Endothelial cell of umbilical vein (primary cell): ENCODE results near the gene SHISA9. TPM values are rescaled to one million over a fixed set of nuclear protein-coding genes. Genes with fewer than 3 reads are reported as not detected.

Source experiments
- BruUV-seq: library from RNA; stranded (reverse); fragments of 400-500 nt; replicated peaks from 2 replicates; lab custom pipeline; 2021; lab: Mats Ljungman, UMichigan
- CTCF ChIA-PET: fragments of 300-600, 350-600 bp; sonication (Branson Sonifier 250); formaldehyde crosslinking; loops from one replicate; lab custom pipeline; 2021; ENCODE audit warnings: antibody characterized with exemption, inconsistent platforms; lab: Charles Lee
- POLR2A ChIA-PET: fragments of 300-600, 350-600 bp; sonication (Branson Sonifier 250); formaldehyde crosslinking; loops from one replicate; lab custom pipeline; 2021; ENCODE audit warnings: antibody characterized with exemption, inconsistent platforms; lab: Charles Lee
- DNase-seq: peaks from one replicate; pipeline ENCODE4 v3.0.0-alpha.2; 2011; ENCODE audit warnings: low read depth, low spot score
- FAIRE-seq: peaks from 2 replicates; lab custom pipeline; 2011; peaks lifted over from hg19 to GRCh38; lab: Jason Lieb, UNC
- H2AFZ ChIP-seq: 2 replicates; pipeline ENCODE4 v1.6.0; 2012; ENCODE audit warnings: low read depth, low read length, control low read depth, inconsistent platforms
- H3K27ac ChIP-seq: 2 replicates; pipeline ENCODE4 v1.5.1; 2011; ENCODE audit warnings: low read depth, mild to moderate bottlenecking, control low read depth, low read length, moderate library complexity; ENCODE audit not compliant: insufficient read depth
- H3K27me3 ChIP-seq, 2 experiments: 2 replicates each; pipeline versions ENCODE4 v1.6.0 to v1.6.1; 2011; ENCODE audit warnings: low read length in 2 of 2, mixed read lengths in 1 of 2; ENCODE audit not compliant: control insufficient read depth in 2 of 2, insufficient read depth in 2 of 2
- H3K36me3 ChIP-seq, 2 experiments: 2 replicates in 1 of 2; 3 replicates in 1 of 2; pipeline ENCODE4 v1.5.1; 2011; ENCODE audit warnings: low read length in 2 of 2, mild to moderate bottlenecking in 1 of 2, moderate library complexity in 1 of 2; ENCODE audit not compliant: control insufficient read depth in 2 of 2, insufficient read depth in 2 of 2; ENCODE audit errors: extremely low read depth in 1 of 2
- H3K4me1 ChIP-seq: 3 replicates; pipeline ENCODE4 v1.5.1; 2011; ENCODE audit warnings: mild to moderate bottlenecking, low read length; ENCODE audit not compliant: control insufficient read depth, insufficient read depth; ENCODE audit errors: extremely low read depth
- H3K4me2 ChIP-seq: 2 replicates; pipeline ENCODE4 v1.6.1; 2011; ENCODE audit warnings: low read length, control low read depth, mixed read lengths; ENCODE audit not compliant: insufficient read depth
- H3K4me3 ChIP-seq, 3 experiments: fragments of 200-600 bp in 1 of 3; sonication (generic), shearing (Covaris generic) in 1 of 3; replicated peaks in 1 of 3; 2 replicates each; pipeline ENCODE4 v1.5.1; 2011 to 2016; ENCODE audit warnings: control low read depth in 3 of 3, low read length in 3 of 3, mild to moderate bottlenecking in 2 of 3, inconsistent platforms in 1 of 3, low read depth in 1 of 3, moderate library complexity in 1 of 3; ENCODE audit not compliant: insufficient read depth in 1 of 3
- H3K79me2 ChIP-seq: 2 replicates; pipeline ENCODE4 v1.6.0; 2012; ENCODE audit warnings: low read length, inconsistent platforms; ENCODE audit not compliant: control insufficient read depth, insufficient read depth
- H3K9ac ChIP-seq: replicated peaks from 2 replicates; pipeline ENCODE3; 2011; ENCODE audit warnings: low read length, control low read depth; ENCODE audit not compliant: insufficient read depth; ENCODE audit errors: extremely low read depth
- H3K9me1 ChIP-seq: replicated peaks from 3 replicates; pipeline ENCODE4 v1.6.0; 2011; ENCODE audit warnings: mild to moderate bottlenecking, low read length; ENCODE audit not compliant: control insufficient read depth, insufficient read depth; ENCODE audit errors: extremely low read depth
- H3K9me3 ChIP-seq: replicated peaks from 2 replicates; pipeline ENCODE4 v1.5.1; 2012; ENCODE audit warnings: low read length, inconsistent platforms; ENCODE audit not compliant: control insufficient read depth, insufficient read depth
- H4K20me1 ChIP-seq: replicated peaks from 2 replicates; pipeline ENCODE3; 2011; ENCODE audit warnings: mild to moderate bottlenecking, low read length; ENCODE audit not compliant: control insufficient read depth, insufficient read depth; ENCODE audit errors: extremely low read depth
- CTCF ChIP-seq, 2 donors: IDR thresholded peaks; 1 replicate in 1 of 2; 2 replicates in 1 of 2; pipeline ENCODE4 v1.5.1; 2011; ENCODE audit warnings: low read length in 2 of 2, mild to moderate bottlenecking in 2 of 2, moderate library complexity in 2 of 2, control low read depth in 1 of 2, inconsistent platforms in 1 of 2, low read depth in 1 of 2; ENCODE audit not compliant: insufficient read depth in 1 of 2; ENCODE audit errors: extremely low read depth in 1 of 2
- EZH2 ChIP-seq: IDR thresholded peaks from 2 replicates; pipeline ENCODE4 v1.6.1; 2012; ENCODE audit warnings: borderline replicate concordance, low read depth, mild to moderate bottlenecking, moderate library complexity, low read length, inconsistent platforms; ENCODE audit not compliant: severe bottlenecking
- FOS ChIP-seq: IDR thresholded peaks from 2 replicates; pipeline ENCODE4 v1.6.1; 2011; ENCODE audit warnings: mild to moderate bottlenecking, low read length, moderate library complexity, borderline replicate concordance; ENCODE audit not compliant: insufficient read depth
- GATA2 ChIP-seq: IDR thresholded peaks from 2 replicates; pipeline ENCODE4 v1.7.0; 2011; ENCODE audit warnings: low read depth, mild to moderate bottlenecking, moderate library complexity, mixed read lengths, low read length; ENCODE audit not compliant: insufficient read length, insufficient read depth
- JUN ChIP-seq: IDR thresholded peaks from 2 replicates; pipeline ENCODE4 v1.6.1; 2011; ENCODE audit warnings: borderline replicate concordance, low read depth; ENCODE audit not compliant: insufficient read length, insufficient read depth
- MAX ChIP-seq: IDR thresholded peaks from 2 replicates; pipeline ENCODE4 v1.6.1; 2011; ENCODE audit not compliant: insufficient read depth, insufficient read length
- MYC ChIP-seq: IDR thresholded peaks from one replicate; pipeline ENCODE4 v1.6.1; 2011; ENCODE audit warnings: mild to moderate bottlenecking, low read depth, low read length
- POLR2A ChIP-seq: IDR thresholded peaks from 2 replicates; pipeline ENCODE4 v1.6.1; 2012; ENCODE audit warnings: low read depth, mild to moderate bottlenecking, control low read depth, low read length
- POLR2AphosphoS5 ChIP-seq: IDR thresholded peaks from 2 replicates; pipeline ENCODE4 v1.6.1; 2012; ENCODE audit warnings: low read depth, mild to moderate bottlenecking, control low read depth, low read length, moderate library complexity; ENCODE audit not compliant: insufficient read depth
- dilution Hi-C: fragments of 300-500 bp; cut with MboI; formaldehyde crosslinking; loops from one replicate; pipeline ENCODE4 v1.15.0; 2019; ENCODE audit warnings: low sequenced_read_pairs; ENCODE audit not compliant: extremely low pct_ligation_motif_present
- intact Hi-C: fragments of 100-400 bp; cut with micrococcal nuclease; formaldehyde crosslinking; loops from one replicate; pipeline ENCODE4 v1.10.0; 2022
- polyA plus RNA-seq, 4 experiments: library from polyadenylated mRNA; depleted of rRNA in 3 of 4; stranded (reverse) in 3 of 4; unstranded in 1 of 4; fragments of >200 nt; gene quantifications; 2 replicates each; pipeline versions ENCODE4 v1.2.1 to v1.2.3, GENCODE V29; 2011 to 2012; ENCODE audit warnings: missing spikeins in 1 of 4
- total RNA-seq: library from RNA; stranded (reverse); gene quantifications from 2 replicates; pipeline ENCODE4 v1.2.3, GENCODE V29; 2021

Gene SHISA9
- total and polyA plus RNA-seq, 2 donors (not counting 3 experiments of a cell fraction or from before 2014, with no cell fraction given), result not detected

- Histone ChIP-seq H3K9me3 (no peaks in the 10 kb centered on the region), H4K20me1 (no peaks in the 10 kb centered on the region), H3K27ac (no peak overlapping the region), H3K79me2 (no peaks in the 10 kb centered on the region), H3K4me2 (no peak overlapping the region), H2AFZ (no peak overlapping the region), H3K36me3 (no peaks in the 10 kb centered on the region), H3K4me3 (no peak overlapping the region), H3K4me1 (no peaks in the 10 kb centered on the region), H3K9me1 (no peaks in the 10 kb centered on the region), H3K9ac (no peak overlapping the region), H3K27me3 (no peaks in the 10 kb centered on the region)
- CTCF ChIA-PET, result interaction anchor here (1.0 kb wide), 1 partner anchor 22 kb away, joined by 3 read pairs; no protein-coding TSS in a partner anchor
- dilution Hi-C loops, result no loop called here
- POLR2A ChIA-PET, result no interaction called here
- intact Hi-C loops, result no loop called here
- no peak for TF ChIP-seq MAX
- BruUV-seq, result no TSS peak
- FAIRE-seq (no peak), DNase-seq (no peak)
These were observed 39.1 kb upstream of the SHISA9 start for GRCh38 chr16:12862327-12862726.

- Histone ChIP-seq H3K4me1 (no peaks in the 10 kb centered on the region), H3K4me2 (no peak overlapping the region), H3K9me1 (no peaks in the 10 kb centered on the region), H4K20me1 (no peaks in the 10 kb centered on the region), H3K4me3 (no peak overlapping the region), H3K9ac (no peak overlapping the region), H2AFZ (no peak overlapping the region), H3K27me3 (no peaks in the 10 kb centered on the region), H3K9me3 (no peaks in the 10 kb centered on the region), H3K79me2 (no peaks in the 10 kb centered on the region), H3K27ac (no peak overlapping the region), H3K36me3 (no peaks in the 10 kb centered on the region)
- ChIA-PET CTCF (interaction anchor here (1.0 kb wide), 1 partner anchor 22 kb away, joined by 3 read pairs; no protein-coding TSS in a partner anchor), POLR2A (no interaction called here)
- no TSS peak for BruUV-seq
- dilution Hi-C loops (no loop called here), intact Hi-C loops (no loop called here)
- DNase-seq (no peak), FAIRE-seq (no peak)
- TF ChIP-seq JUN (no peak), CTCF (IDR thresholded peaks at IDR 0.05; ENCODE audit: extremely low read depth in 1 of 2, insufficient read depth in 1 of 2, low read depth in 1 of 2, low read length in 2 of 2) (no peak), FOS (no peak), GATA2 (no peak), POLR2A (no peak), EZH2 (no peak), POLR2AphosphoS5 (no peak), MYC (no peak), MAX (no peak)
These were observed 38.5 kb upstream of the SHISA9 start for GRCh38 chr16:12862941-12863340.
